BE2C (cell line): ENCODE results near the gene MED15.
"Not testable (repeated sequence)": the region's sequence is repeated elsewhere in the genome, so short reads cannot be mapped to it uniquely, and the experiment has no call there.

Experiments used
- DNase-seq: peaks from one replicate; pipeline ENCODE4 v3.0.0-alpha.2; 2020
- H3K27me3 ChIP-seq: fragments of 250-450 bp; sonication (Bioruptor Pico); 2 replicates; pipeline ENCODE4 v1.5.1; 2020; ENCODE audit warnings: mild to moderate bottlenecking
- H3K36me3 ChIP-seq: fragments of 250-450 bp; sonication (Bioruptor Pico); 2 replicates; pipeline ENCODE4 v1.5.1; 2020; ENCODE audit warnings: mild to moderate bottlenecking
- H3K4me1 ChIP-seq: fragments of 250-450 bp; sonication (Bioruptor Pico); 2 replicates; pipeline ENCODE4 v1.5.1; 2020
- H3K4me3 ChIP-seq: 2 replicates; pipeline ENCODE4 v1.5.1; 2011; ENCODE audit warnings: low read depth, low read length
- H3K9me3 ChIP-seq: fragments of 250-450 bp; sonication (Bioruptor Pico); 2 replicates; pipeline ENCODE4 v1.5.1; 2020
- CTCF ChIP-seq: IDR thresholded peaks from 2 replicates; pipeline ENCODE4 v1.5.1; 2012; ENCODE audit warnings: mild to moderate bottlenecking, low read depth, low read length

Gene MED15

GRCh38 chr22:20464096-20464614, 43.3 kb upstream of the MED15 start:
- TF ChIP-seq CTCF, result no peak
- H3K9me3 ChIP-seq, result no peaks in the 10 kb centered on the region
- no peaks in the 10 kb centered on the region for H3K4me1 ChIP-seq
- H3K4me3 ChIP-seq, result no peak overlapping the region
- H3K27me3 ChIP-seq, result no peaks in the 10 kb centered on the region
- no peak for DNase-seq
- H3K36me3 ChIP-seq, result peaks cover 7% of the 10 kb centered on the region

DNA sequence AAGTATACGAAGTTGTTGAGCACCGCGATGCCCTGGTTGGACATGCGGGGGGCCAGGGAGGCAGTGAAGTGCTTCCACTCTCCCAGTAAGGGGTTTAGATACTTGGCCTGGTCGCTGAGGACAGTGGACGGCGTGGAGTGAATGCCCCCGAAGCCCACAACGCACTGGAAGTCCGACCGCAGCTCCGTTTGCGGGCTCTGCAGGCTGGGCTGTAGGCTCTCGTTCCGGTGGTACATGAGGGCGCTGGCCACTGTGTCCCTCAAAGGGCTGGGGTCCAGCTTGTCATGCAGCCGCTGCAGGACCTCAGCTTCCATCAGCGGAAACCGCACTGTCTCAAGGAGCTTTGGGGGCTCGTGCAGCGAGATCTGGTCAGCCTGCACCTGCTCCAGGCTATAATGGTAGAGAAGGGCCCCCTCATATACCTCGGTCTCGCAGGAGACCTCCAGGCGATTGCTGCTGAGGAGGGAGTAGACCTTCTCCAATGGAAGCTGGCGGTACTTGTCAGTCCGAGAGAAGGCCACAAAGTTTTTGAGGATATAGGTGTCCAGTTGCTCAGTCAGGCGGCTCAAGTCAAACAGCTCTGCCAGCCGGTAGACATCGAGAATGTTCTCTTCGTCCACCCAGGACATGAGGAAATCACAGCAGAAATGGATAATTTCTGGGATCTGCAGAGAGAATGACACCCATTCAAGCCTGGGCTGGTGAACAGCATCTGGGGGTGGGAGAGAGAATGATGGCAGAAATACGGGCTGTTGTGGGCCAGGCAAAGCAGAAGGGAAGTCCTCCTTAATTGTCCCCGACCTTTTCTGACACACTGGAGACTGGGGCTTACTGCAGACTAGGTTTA, 42.3 kb upstream of the MED15 start:
- Histone ChIP-seq H3K4me3 (no peak overlapping the region), H3K27me3 (no peaks in the 10 kb centered on the region), H3K4me1 (no peaks in the 10 kb centered on the region), H3K36me3 (peaks cover 5% of the 10 kb centered on the region), H3K9me3 (no peaks in the 10 kb centered on the region)
- DNase-seq, result no peak
- TF ChIP-seq CTCF, result no peak

GRCh38 chr22:20465759-20466077, 41.7 kb upstream of the MED15 start:
- no peak for TF ChIP-seq CTCF

DNA sequence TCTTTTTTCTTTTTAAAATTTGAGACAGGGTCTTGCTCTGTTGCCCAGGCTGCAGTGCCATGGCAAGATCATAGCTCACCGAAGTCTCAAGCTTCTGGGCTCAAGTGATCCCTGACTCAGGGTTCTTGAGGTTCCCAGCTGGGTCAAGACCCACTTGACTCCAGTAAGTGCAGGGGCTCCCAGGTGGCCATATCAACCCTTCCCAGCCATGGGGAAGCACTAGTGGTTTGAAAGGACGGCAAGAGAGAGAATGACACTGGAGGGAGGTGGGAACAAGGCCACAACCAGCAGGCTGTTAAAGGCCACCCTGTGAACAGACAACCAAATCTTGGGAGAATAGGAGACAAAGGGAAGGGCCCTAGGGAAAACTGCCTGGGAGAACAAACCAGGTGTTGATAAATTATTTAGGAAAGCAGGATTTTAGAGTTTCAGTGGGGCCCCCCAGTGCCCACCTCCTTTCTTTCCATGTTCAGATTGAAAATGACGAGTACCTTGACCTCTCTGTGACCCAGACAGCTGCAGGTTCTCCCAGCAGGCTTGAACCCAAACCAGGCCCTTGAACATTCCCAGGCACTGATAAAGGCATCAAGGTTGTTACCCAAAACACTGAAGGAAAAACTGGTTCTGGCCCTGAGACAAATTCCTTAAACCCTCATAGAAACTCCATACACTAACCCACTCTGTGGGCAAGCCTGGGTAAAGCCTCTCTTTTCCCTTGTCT, 40.6 kb upstream of the MED15 start:
- Histone ChIP-seq H3K4me3 (no peak overlapping the region), H3K9me3 (no peaks in the 10 kb centered on the region), H3K4me1 (no peaks in the 10 kb centered on the region), H3K27me3 (no peaks in the 10 kb centered on the region), H3K36me3 (peaks cover 10% of the 10 kb centered on the region)
- no peak for TF ChIP-seq CTCF
- DNase-seq, result no peak

More at GRCh38 chr22:20465759-20466077, 41.7 kb upstream of the MED15 start:
- no peak overlapping the region for H3K4me3 ChIP-seq
- peaks cover 4% of the 10 kb centered on the region for H3K36me3 ChIP-seq
- no peaks in the 10 kb centered on the region for H3K9me3 ChIP-seq
- H3K4me1 ChIP-seq, result no peaks in the 10 kb centered on the region
- no peak for DNase-seq
- H3K27me3 ChIP-seq, result no peaks in the 10 kb centered on the region

DNA sequence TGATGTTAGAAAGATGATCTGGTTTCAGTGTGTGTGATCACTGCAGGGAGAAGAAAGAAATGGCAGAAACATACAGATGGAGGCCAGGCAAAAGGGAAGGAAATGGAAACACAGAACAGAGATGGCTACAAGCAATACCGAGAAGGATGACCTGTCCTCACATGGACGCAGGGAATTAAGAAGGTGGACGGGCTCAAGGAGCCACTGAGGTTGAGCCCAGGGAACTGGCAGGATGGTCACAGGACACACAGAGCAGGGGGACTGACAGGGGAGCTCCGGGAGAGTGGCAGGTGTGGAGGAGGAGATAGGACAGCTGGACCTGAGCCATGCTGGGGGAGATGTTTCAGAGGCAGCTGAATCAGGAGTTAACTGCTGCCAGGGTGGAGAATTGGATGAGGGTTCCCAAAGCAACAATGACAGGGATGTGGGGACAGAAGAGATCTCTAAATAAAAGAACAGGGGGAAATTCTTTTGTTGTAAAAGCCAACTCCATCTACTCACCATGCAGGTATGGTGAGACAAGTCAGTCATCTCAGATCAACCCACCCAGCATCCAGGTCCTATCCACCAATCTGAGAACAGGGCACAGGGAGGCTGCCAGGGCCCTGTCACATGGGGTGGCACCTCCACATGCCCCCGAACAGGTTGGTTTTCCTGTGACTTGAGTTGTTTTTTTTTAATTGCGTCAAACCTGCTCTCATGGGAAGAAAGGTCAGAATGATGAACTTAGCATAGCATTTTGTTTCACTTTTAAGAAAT, 38.1 kb upstream of the MED15 start:
- H3K27me3 ChIP-seq, result no peaks in the 10 kb centered on the region
- no peaks in the 10 kb centered on the region for H3K9me3 ChIP-seq
- no peak overlapping the region for H3K4me3 ChIP-seq
- peaks cover 12% of the 10 kb centered on the region for H3K36me3 ChIP-seq
- H3K4me1 ChIP-seq, result no peaks in the 10 kb centered on the region
- DNase-seq, result no peak
- TF ChIP-seq CTCF, result no peak

DNA sequence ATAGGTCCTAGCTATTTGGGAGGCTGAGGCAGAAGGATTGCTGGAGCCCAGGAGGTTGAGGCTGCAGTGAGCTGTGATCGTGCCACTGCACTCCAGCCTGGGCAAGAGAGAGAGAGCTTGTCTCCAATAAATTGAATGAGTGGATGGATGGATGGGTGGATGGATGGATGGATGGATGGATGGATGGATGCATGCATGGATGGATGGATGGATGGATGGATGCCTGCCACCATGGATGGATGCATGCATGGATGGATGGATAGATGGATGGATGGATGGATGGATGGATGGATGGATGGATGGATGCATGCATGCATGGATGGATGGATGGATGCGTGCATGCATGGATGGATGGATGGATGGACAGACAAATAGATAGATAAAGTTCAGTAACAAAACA, 36.9 kb upstream of the MED15 start:
- DNase-seq, H3K27me3 ChIP-seq, H3K4me3 ChIP-seq, H3K4me1 ChIP-seq, H3K9me3 ChIP-seq: not testable (repeated sequence)
- peaks cover 12% of the 10 kb centered on the region for H3K36me3 ChIP-seq
